GM12873 (cell line): ENCODE measurements around the gene XYLT2.

Source experiments
- TF ChIP-seq, protein P1 (sequence below): IDR thresholded peaks from 2 replicates; pipeline ENCODE4 v1.5.1; 2012; ENCODE audit warnings: low read depth, mild to moderate bottlenecking, moderate library complexity, low read length, control low read depth; ENCODE audit not compliant: insufficient read depth; ENCODE audit errors: missing control alignments

Gene XYLT2

GRCh38 chr17:50304781-50305404 lies 41.0 kb upstream of the XYLT2 start:
- TF ChIP-seq, protein P1, sequence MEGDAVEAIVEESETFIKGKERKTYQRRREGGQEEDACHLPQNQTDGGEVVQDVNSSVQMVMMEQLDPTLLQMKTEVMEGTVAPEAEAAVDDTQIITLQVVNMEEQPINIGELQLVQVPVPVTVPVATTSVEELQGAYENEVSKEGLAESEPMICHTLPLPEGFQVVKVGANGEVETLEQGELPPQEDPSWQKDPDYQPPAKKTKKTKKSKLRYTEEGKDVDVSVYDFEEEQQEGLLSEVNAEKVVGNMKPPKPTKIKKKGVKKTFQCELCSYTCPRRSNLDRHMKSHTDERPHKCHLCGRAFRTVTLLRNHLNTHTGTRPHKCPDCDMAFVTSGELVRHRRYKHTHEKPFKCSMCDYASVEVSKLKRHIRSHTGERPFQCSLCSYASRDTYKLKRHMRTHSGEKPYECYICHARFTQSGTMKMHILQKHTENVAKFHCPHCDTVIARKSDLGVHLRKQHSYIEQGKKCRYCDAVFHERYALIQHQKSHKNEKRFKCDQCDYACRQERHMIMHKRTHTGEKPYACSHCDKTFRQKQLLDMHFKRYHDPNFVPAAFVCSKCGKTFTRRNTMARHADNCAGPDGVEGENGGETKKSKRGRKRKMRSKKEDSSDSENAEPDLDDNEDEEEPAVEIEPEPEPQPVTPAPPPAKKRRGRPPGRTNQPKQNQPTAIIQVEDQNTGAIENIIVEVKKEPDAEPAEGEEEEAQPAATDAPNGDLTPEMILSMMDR: no peak

- TF ChIP-seq, protein P1: no peak
Observed at GRCh38 chr17:50307654-50308053, 38.3 kb upstream of the XYLT2 start.

GRCh38 chr17:50308666-50309065 lies 37.3 kb upstream of the XYLT2 start:
- TF ChIP-seq, protein P1: no peak

GRCh38 chr17:50310455-50311111 lies 35.3 kb upstream of the XYLT2 start:
- TF ChIP-seq, protein P1: no peak

DNA sequence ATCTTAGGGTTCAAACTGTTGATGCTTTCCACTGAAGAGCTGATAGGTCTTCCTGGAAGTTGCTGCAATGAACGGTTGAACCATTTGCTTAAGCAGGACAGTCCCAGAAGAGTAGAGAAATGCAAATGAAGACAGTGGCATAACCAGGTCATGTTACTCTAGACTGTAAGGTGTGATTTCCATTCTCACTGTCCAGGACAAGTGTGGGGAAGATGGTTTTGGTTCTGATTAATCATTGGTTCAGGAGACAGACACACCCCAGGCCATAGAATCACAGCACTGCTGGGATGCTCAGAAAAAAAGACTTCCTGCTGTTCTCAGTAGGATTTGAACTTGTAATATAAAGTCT lies 34.8 kb upstream of the XYLT2 start:
- TF ChIP-seq, protein P1: no peak

GRCh38 chr17:50311483-50311882 lies 34.4 kb upstream of the XYLT2 start:
- TF ChIP-seq, protein P1: no peak

DNA sequence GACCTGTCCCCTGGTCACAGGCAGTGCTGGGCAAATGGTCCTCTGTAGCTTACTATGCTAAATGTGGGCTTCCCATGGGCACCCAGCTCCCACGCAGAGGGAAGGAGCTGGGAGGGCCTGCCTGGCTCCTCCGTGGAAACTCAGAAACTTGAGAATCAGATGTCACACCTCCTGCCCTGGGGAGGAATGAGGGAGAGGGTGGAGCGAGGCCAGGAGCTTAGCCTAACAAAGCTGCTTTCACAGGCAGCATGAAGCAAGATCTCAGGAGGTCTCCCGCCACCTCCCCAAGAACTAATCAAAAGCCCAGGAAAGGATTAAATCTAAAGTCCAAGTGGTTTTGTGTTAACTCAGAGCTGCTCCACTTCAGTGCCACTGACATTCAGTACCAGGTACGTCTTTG lies 33.6 kb upstream of the XYLT2 start:
- TF ChIP-seq, protein P1: no peak
